Upper lobe of left lung (tissue), 6 donors: ENCODE data around the gene KAZN. TPM values are rescaled to one million over a fixed set of nuclear protein-coding genes. Genes with fewer than 3 reads are reported as not detected.

Source experiments
- ATAC-seq, 2 donors: fragments of 200-7000 bp; cut with Tn5 transposase; one replicate each; pipeline ENCODE4 v1.9.1; 2022; ENCODE audit warnings: mild to moderate bottlenecking in 2 of 2, moderate library complexity in 2 of 2; ENCODE audit not compliant: low FRiP score in 2 of 2
- DNase-seq, 2 donors: peaks; one replicate each; pipeline ENCODE4 v3.0.0-alpha.2; 2019 to 2020
- H3K27ac ChIP-seq, 4 donors: fragments of 200-600 bp; sonication (generic); one replicate each; pipeline ENCODE4 v1.5.1; 2016 to 2019
- H3K27me3 ChIP-seq, 4 donors: fragments of 200-600 bp; sonication (generic); one replicate each; pipeline ENCODE4 v1.5.1; 2017 to 2019
- H3K36me3 ChIP-seq, 4 donors: fragments of 200-600 bp; sonication (generic); one replicate each; pipeline ENCODE4 v1.5.1; 2016 to 2019
- H3K4me1 ChIP-seq, 4 donors: fragments of 200-600 bp; sonication (generic); one replicate each; pipeline ENCODE4 v1.5.1; 2018 to 2019
- H3K4me3 ChIP-seq, 4 donors: fragments of 200-600 bp; sonication (generic); one replicate each; pipeline ENCODE4 v1.5.1; 2017 to 2019; ENCODE audit warnings: mild to moderate bottlenecking in 2 of 4, moderate library complexity in 1 of 4
- H3K9me3 ChIP-seq, 4 donors: fragments of 200-600 bp; sonication (generic); one replicate each; pipeline ENCODE4 v1.5.1; 2018 to 2019
- EP300 ChIP-seq, 4 donors: sonication (generic); formaldehyde crosslinking; IDR thresholded peaks; one replicate each; pipeline ENCODE4 v1.5.1; 2017; ENCODE audit warnings: antibody characterized with exemption in 4 of 4, control low read depth in 2 of 4
- POLR2A ChIP-seq, 4 donors: fragments of 450-650 bp; IDR thresholded peaks; one replicate each; pipeline ENCODE4 v1.5.1; 2016 to 2017; ENCODE audit warnings: antibody characterized with exemption in 4 of 4, mild to moderate bottlenecking in 2 of 4
- POLR2AphosphoS5 ChIP-seq, 2 donors: sonication (generic); formaldehyde crosslinking; IDR thresholded peaks; one replicate each; pipeline ENCODE4 v1.5.1; 2017; ENCODE audit warnings: antibody characterized with exemption in 2 of 2
- WGBS, 2 donors: methylation state at CpG; one replicate each; pipeline ENCODE4 v1.1.5; 2017 to 2018; 5-methylcytosine and 5-hydroxymethylcytosine counted together
- total RNA-seq, 6 donors: library from RNA; depleted of rRNA in 4 of 6; stranded (reverse); fragments of >200 nt in 4 of 6; gene quantifications; one replicate each; pipeline versions ENCODE4 v1.1.0 to v1.2.1, GENCODE V29; 2016 to 2021
- TF ChIP-seq, protein P1 (sequence below), 6 experiments: fragments of 450-650 bp in 4 of 6; fragments of 200-600 bp in 2 of 6; sonication (generic) in 2 of 6; IDR thresholded peaks; one replicate each; pipeline ENCODE4 v1.5.1; 2016 to 2019; ENCODE audit warnings: antibody characterized with exemption in 6 of 6
- donor health status: DM: no; HTN: no; CAD: no; lungs with moderate emphysema.
- donor health status: DM: no; HTN: yes; CAD: no; lungs with severe emphysema.

The KAZN gene
- total RNA-seq, 6 donors from 2014 or later, result 11.5 to 30.0 (median 17.6) TPM

DNA sequence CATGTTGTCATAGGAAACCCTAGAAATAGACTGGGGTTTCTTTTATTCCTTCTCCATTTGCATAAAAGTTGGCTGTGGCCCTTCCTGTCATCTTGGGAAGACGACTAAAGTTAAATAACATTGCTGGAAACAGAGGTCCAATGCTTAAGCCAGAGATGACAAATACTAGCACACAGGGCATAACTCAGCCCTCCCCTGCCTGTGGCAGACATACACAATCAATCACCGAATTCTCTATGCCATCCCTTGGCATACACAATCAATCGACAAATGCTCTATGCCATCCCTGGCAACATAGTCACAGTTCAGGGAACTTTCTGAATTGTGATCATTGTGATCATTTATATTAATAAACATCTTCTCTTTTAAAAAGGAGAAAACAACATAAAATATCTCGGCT is 229.4 kb downstream of the KAZN start:
- no peaks in the 10 kb centered on the region for H3K27me3 ChIP-seq
- H3K36me3 ChIP-seq, result no peaks in the 10 kb centered on the region
- no peak overlapping the region for H3K4me3 ChIP-seq
- DNase-seq (no peak), ATAC-seq (no peak)
- TF ChIP-seq, protein P1, sequence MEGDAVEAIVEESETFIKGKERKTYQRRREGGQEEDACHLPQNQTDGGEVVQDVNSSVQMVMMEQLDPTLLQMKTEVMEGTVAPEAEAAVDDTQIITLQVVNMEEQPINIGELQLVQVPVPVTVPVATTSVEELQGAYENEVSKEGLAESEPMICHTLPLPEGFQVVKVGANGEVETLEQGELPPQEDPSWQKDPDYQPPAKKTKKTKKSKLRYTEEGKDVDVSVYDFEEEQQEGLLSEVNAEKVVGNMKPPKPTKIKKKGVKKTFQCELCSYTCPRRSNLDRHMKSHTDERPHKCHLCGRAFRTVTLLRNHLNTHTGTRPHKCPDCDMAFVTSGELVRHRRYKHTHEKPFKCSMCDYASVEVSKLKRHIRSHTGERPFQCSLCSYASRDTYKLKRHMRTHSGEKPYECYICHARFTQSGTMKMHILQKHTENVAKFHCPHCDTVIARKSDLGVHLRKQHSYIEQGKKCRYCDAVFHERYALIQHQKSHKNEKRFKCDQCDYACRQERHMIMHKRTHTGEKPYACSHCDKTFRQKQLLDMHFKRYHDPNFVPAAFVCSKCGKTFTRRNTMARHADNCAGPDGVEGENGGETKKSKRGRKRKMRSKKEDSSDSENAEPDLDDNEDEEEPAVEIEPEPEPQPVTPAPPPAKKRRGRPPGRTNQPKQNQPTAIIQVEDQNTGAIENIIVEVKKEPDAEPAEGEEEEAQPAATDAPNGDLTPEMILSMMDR (IDR thresholded peaks at IDR 0.05), result no peak
- TF ChIP-seq POLR2AphosphoS5 (IDR thresholded peaks at IDR 0.05) (no peak), POLR2A (IDR thresholded peaks at IDR 0.05) (no peak), EP300 (IDR thresholded peaks at IDR 0.05) (no peak)
- H3K4me1 ChIP-seq, result no peaks in the 10 kb centered on the region
- H3K27ac ChIP-seq, result no peak overlapping the region
- WGBS, 2 donors, result 90 to 91% methylated on average over 4 of the region's 4 CpGs
- no peaks in the 10 kb centered on the region for H3K9me3 ChIP-seq

DNA sequence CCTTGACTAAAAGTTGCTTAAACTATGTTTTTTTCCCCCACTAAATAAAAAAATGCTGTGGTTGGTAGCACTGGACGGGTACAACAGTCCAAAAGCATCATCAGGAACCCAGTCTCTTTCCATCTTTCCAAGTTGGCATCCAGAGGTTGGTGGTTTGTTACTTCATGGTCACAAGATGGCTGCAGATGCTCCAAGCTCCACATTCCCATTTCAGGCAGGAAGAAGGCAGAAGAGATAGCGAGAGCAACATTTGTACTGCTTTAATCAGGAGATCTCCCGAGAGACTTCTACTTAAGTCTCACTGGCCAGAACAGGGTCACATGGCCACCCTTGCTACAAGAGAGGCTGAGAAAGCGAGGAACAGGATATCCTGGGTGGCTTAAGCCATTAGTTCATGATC is 230.2 kb downstream of the KAZN start:
- Histone ChIP-seq H3K4me3 (no peak overlapping the region), H3K36me3 (no peaks in the 10 kb centered on the region), H3K9me3 (no peaks in the 10 kb centered on the region), H3K27me3 (no peaks in the 10 kb centered on the region), H3K4me1 (no peaks in the 10 kb centered on the region), H3K27ac (no peak overlapping the region)
- ATAC-seq, result no peak
- WGBS, 2 donors, result 91% methylated on average over 4 of the region's 4 CpGs
- TF ChIP-seq POLR2AphosphoS5 (IDR thresholded peaks at IDR 0.05), result no peak
- TF ChIP-seq POLR2A (IDR thresholded peaks at IDR 0.05), result no peak
- TF ChIP-seq, protein P1 (IDR thresholded peaks at IDR 0.05), result no peak
- DNase-seq, result no peak

DNA sequence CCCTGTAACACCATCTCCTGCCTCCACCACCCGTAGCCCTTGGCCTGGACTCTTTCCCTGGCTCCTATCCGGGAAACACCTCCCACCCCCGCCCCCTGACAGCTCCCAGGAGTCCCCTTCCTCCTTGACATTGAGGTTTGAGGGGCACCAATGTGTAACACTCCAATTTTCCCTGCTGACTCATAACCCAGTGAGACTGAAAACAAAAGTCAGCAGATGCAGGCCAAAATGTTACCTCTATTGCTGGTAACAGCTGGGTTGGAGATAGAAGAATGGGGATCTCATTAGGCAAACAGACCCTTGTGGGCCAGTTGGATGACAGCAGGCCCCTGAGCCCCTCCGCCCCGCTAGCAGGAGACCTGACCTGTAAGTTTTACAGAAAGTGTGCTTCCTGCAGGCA is 237.2 kb downstream of the KAZN start:
- no peak overlapping the region for H3K4me3 ChIP-seq
- no peaks in the 10 kb centered on the region for H3K9me3 ChIP-seq
- H3K4me1 ChIP-seq, result no peaks in the 10 kb centered on the region
- ATAC-seq (no peak), DNase-seq (no peak)
- TF ChIP-seq EP300 (IDR thresholded peaks at IDR 0.05), result no peak
- TF ChIP-seq, protein P1 (IDR thresholded peaks at IDR 0.05), result no peak
- TF ChIP-seq POLR2A (IDR thresholded peaks at IDR 0.05), result no peak
- no peak for TF ChIP-seq POLR2AphosphoS5 (IDR thresholded peaks at IDR 0.05)
- H3K27ac ChIP-seq, result no peak overlapping the region
- 69 to 78% methylated on average over 3 to 5 of the region's 5 CpGs for WGBS, 2 donors
- H3K36me3 ChIP-seq, result no peaks in the 10 kb centered on the region
- H3K27me3 ChIP-seq, result no peaks in the 10 kb centered on the region

DNA sequence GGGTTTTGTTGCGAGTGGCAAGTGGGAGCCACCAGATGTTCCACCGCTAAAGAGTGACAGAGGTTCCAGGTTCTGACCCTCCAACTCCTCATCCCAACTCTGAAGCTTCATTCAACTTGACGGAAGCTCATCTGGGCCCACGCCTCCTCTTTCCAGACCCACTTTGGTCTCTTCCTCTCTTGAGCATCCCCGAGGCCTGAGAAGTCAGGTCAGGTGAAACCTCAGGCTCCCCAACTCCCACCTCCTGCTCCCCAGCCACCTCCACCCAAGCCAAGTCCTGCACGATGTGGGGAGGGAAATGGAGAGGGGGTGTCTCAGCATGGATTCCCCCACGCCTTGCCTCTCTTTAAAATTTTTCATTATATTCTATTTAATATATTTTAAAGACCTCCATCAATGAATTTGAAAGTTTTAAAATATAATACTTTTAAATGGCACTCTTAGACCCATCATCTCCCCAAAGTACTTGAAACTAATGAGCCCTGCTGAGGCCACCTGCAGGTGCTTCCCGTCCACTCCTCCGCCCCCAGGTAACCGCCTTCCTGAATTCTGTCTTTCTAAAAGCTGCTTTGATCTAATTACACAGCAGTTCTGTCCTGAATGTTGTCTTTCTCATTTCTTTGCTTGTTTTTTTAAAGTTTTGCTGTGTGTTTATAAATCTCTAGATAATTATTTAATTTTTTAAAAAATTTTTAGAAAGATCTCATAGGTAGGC is 238.1 kb downstream of the KAZN start:
- Histone ChIP-seq H3K36me3 (no peaks in the 10 kb centered on the region), H3K4me3 (no peak overlapping the region), H3K27ac (no peak overlapping the region), H3K9me3 (peaks cover 0 to 5% (median 3%) of the 10 kb centered on the region in 4 donors), H3K27me3 (no peaks in the 10 kb centered on the region), H3K4me1 (no peaks in the 10 kb centered on the region)
- WGBS, 2 donors, result 88 to 94% methylated on average over 9 to 10 of the region's 10 CpGs
- no peak for TF ChIP-seq EP300 (IDR thresholded peaks at IDR 0.05)
- TF ChIP-seq, protein P1 (IDR thresholded peaks at IDR 0.05), result no peak
- no peak for TF ChIP-seq POLR2A (IDR thresholded peaks at IDR 0.05)
- no peak for TF ChIP-seq POLR2AphosphoS5 (IDR thresholded peaks at IDR 0.05)
- ATAC-seq (no peak), DNase-seq (no peak)

DNA sequence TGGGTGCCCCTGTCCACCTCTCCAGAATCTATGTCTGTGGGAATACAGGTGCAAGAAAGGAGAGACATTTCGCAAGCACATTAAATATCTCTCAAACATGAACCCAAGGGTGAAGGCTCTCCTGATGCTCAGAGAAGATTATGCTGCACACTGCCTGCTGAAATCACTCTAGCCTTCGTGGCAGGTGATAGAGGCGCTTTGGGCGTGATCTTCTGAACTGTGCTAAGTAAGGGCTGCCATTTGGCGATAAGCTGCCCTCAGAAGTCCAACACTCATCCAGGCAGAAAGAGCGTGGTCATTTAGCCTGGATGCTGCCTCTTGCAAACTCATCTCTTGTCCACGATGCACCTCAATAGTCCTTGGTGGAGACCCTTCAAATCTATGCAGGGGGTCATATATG is 241.9 kb downstream of the KAZN start:
- H3K9me3 ChIP-seq, result peaks cover 0 to 17% (median 15%) of the 10 kb centered on the region in 4 donors
- DNase-seq (no peak), ATAC-seq (no peak)
- no peaks in the 10 kb centered on the region for H3K27me3 ChIP-seq
- no peak overlapping the region for H3K4me3 ChIP-seq
- no peaks in the 10 kb centered on the region for H3K36me3 ChIP-seq
- H3K27ac ChIP-seq, result no peak overlapping the region
- WGBS, 2 donors, result 90 to 93% methylated on average over 5 to 7 of the region's 7 CpGs
- TF ChIP-seq POLR2AphosphoS5 (IDR thresholded peaks at IDR 0.05) (no peak), POLR2A (IDR thresholded peaks at IDR 0.05) (no peak), EP300 (IDR thresholded peaks at IDR 0.05) (no peak)
- TF ChIP-seq, protein P1 (IDR thresholded peaks at IDR 0.05), result no peak
- no peaks in the 10 kb centered on the region for H3K4me1 ChIP-seq
